A549 treated with CORT108297 at 1 μM for 4 hours (cell line): Measurements from ENCODE around the gene NCAPG2. TPM values are rescaled to one million over a fixed set of nuclear protein-coding genes. Genes with fewer than 3 reads are reported as not detected.

Experiments used
- total RNA-seq: library from RNA; stranded (reverse); fragments of 200-300 nt; extraction: Qiagen RNA extraction; gene quantifications from 5 replicates; pipeline ENCODE4 v1.2.3, GENCODE V29; 2022

The NCAPG2 gene, protein sequence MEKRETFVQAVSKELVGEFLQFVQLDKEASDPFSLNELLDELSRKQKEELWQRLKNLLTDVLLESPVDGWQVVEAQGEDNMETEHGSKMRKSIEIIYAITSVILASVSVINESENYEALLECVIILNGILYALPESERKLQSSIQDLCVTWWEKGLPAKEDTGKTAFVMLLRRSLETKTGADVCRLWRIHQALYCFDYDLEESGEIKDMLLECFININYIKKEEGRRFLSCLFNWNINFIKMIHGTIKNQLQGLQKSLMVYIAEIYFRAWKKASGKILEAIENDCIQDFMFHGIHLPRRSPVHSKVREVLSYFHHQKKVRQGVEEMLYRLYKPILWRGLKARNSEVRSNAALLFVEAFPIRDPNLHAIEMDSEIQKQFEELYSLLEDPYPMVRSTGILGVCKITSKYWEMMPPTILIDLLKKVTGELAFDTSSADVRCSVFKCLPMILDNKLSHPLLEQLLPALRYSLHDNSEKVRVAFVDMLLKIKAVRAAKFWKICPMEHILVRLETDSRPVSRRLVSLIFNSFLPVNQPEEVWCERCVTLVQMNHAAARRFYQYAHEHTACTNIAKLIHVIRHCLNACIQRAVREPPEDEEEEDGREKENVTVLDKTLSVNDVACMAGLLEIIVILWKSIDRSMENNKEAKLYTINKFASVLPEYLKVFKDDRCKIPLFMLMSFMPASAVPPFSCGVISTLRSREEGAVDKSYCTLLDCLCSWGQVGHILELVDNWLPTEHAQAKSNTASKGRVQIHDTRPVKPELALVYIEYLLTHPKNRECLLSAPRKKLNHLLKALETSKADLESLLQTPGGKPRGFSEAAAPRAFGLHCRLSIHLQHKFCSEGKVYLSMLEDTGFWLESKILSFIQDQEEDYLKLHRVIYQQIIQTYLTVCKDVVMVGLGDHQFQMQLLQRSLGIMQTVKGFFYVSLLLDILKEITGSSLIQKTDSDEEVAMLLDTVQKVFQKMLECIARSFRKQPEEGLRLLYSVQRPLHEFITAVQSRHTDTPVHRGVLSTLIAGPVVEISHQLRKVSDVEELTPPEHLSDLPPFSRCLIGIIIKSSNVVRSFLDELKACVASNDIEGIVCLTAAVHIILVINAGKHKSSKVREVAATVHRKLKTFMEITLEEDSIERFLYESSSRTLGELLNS
- 31.9 to 38.5 TPM (median 37.3 TPM) in 5 replicates for total RNA-seq

GRCh38 chr7:158704524-158705233 lies at the start of gene NCAPG2:
Gene NCAPG2, minus strand, starts transcription at chr7:158704804. Its CDS starts 2,905 bp downstream, at chr7:158701899.

DNA sequence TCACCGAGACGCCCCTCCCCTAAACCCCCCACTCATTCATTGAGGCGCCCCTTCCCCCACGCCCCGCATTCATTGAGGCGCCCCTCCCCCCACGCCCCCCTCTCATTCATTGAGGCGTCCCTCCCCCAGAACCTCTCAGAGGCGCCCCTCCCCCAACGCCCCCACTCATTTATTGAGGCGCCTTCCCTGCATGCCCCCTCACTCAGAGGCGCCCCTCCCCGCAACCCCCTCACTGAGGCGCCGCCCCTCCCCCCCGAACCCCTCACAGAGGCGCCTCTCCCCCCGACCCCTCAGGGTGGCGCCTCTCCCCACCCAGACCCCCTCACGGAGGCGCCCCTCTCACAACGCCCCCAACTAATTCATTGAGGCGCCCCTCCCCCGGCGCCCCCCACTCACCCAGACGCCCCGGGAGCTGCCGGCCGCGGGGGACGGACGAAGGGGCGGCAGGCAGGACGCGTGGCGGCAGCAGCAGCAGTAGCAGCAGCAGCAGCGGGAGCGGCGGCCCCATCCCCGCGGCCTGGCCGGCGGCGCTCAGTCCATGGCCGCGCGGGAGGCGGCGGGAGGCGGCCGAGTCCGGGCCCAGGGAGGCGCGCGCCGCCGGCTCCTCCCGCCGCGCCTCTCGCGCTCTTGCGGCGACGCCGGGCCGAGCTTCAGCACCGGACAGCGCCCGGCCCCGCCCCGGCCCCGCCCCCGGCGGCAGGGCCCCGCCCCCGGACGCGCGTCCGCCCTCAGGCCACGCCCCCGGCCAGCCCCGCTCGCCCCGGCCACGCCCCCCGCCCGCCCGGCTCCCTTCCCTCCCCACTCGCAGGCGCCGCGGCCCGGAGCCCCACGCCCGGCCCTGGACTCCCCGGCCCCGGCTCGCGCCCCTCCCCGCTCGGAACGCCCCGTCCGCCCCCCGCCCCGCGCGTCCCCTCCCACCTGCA lies 117.2 kb downstream of the NCAPG2 start, which contains the start of gene PTPRN2:
TSS of gene PTPRN2 (minus strand) at position 662 of the 923 bp plus-strand sequence.

Other genes starting within 250 kb of the NCAPG2 start
- 0.64 to 1.1 TPM (median 0.82 TPM) in 5 replicates for gene PTPRN2, start 117.0 kb downstream of the NCAPG2 start, total RNA-seq
- gene ESYT2, start 124.7 kb upstream of the NCAPG2 start, total RNA-seq, result 57.4 to 76.2 TPM (median 71.1 TPM) in 5 replicates
- gene DYNC2I1, start 151.8 kb upstream of the NCAPG2 start, total RNA-seq, result 8.5 to 10.9 TPM (median 9.7 TPM) in 5 replicates